HEK293 (cell line): ENCODE measurements around the gene SULT1C2.

Experiments
- HOXA7 ChIP-seq: sonication (generic); formaldehyde crosslinking; IDR thresholded peaks from 2 replicates; pipeline ENCODE4 v1.8.1; 2022; ENCODE audit warnings: missing genetic modification reagents, borderline replicate concordance
- ZNF24 ChIP-seq: fragments of 450-650 bp; formaldehyde crosslinking; IDR thresholded peaks from 2 replicates; pipeline ENCODE4 v1.5.1; 2016; ENCODE audit warnings: missing biosample characterization, missing genetic modification characterization
- ZNF776 ChIP-seq: fragments of 450-650 bp; formaldehyde crosslinking; IDR thresholded peaks from 2 replicates; pipeline ENCODE4 v1.5.0; 2017; ENCODE audit warnings: missing biosample characterization, missing genetic modification characterization, borderline replicate concordance
- TF ChIP-seq, protein P1 (sequence below): fragments of 450-650 bp; formaldehyde crosslinking; conservative IDR thresholded peaks from 2 replicates; pipeline ENCODE4 v1.5.1; 2016; ENCODE audit warnings: low read depth, missing biosample characterization, missing genetic modification characterization
- TF ChIP-seq, protein P2 (sequence below): fragments of 450-650 bp; formaldehyde crosslinking; IDR thresholded peaks from 2 replicates; pipeline ENCODE4 v1.5.1; 2016; ENCODE audit warnings: missing biosample characterization, missing genetic modification characterization, low read depth
- TF ChIP-seq, protein P3 (sequence below): fragments of 450-650 bp; formaldehyde crosslinking; IDR thresholded peaks from 2 replicates; pipeline ENCODE4 v1.5.1; 2016; ENCODE audit warnings: missing biosample characterization, missing genetic modification characterization

DNA sequence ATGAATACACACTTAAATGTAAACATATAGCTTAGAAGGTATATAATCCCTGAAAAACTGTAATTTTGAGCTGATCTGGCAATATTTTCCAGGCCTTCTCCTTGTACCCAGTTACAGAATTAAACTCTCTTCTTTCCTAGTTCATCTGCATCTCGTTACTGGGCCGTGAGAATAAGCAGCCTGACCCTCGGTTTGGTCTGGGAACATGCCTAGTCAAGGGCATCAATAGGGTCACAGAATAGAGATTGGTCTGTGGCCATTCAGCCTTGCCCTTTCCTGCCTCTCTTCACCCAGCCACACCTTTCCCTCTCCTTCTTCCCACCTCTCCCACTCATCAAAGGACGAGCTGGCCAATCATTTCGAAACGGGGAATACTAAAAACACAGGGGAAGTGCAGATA lies 27.3 kb downstream of the SULT1C2 start:
- TF ChIP-seq HOXA7 = no peak
- TF ChIP-seq, protein P1, sequence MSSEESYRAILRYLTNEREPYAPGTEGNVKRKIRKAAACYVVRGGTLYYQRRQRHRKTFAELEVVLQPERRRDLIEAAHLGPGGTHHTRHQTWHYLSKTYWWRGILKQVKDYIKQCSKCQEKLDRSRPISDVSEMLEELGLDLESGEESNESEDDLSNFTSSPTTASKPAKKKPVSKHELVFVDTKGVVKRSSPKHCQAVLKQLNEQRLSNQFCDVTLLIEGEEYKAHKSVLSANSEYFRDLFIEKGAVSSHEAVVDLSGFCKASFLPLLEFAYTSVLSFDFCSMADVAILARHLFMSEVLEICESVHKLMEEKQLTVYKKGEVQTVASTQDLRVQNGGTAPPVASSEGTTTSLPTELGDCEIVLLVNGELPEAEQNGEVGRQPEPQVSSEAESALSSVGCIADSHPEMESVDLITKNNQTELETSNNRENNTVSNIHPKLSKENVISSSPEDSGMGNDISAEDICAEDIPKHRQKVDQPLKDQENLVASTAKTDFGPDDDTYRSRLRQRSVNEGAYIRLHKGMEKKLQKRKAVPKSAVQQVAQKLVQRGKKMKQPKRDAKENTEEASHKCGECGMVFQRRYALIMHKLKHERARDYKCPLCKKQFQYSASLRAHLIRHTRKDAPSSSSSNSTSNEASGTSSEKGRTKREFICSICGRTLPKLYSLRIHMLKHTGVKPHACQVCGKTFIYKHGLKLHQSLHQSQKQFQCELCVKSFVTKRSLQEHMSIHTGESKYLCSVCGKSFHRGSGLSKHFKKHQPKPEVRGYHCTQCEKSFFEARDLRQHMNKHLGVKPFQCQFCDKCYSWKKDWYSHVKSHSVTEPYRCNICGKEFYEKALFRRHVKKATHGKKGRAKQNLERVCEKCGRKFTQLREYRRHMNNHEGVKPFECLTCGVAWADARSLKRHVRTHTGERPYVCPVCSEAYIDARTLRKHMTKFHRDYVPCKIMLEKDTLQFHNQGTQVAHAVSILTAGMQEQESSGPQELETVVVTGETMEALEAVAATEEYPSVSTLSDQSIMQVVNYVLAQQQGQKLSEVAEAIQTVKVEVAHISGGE (tag by site-specific recombination) = no peak
- TF ChIP-seq, protein P2, sequence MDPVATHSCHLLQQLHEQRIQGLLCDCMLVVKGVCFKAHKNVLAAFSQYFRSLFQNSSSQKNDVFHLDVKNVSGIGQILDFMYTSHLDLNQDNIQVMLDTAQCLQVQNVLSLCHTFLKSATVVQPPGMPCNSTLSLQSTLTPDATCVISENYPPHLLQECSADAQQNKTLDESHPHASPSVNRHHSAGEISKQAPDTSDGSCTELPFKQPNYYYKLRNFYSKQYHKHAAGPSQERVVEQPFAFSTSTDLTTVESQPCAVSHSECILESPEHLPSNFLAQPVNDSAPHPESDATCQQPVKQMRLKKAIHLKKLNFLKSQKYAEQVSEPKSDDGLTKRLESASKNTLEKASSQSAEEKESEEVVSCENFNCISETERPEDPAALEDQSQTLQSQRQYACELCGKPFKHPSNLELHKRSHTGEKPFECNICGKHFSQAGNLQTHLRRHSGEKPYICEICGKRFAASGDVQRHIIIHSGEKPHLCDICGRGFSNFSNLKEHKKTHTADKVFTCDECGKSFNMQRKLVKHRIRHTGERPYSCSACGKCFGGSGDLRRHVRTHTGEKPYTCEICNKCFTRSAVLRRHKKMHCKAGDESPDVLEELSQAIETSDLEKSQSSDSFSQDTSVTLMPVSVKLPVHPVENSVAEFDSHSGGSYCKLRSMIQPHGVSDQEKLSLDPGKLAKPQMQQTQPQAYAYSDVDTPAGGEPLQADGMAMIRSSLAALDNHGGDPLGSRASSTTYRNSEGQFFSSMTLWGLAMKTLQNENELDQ = no peak
- TF ChIP-seq, protein P3, sequence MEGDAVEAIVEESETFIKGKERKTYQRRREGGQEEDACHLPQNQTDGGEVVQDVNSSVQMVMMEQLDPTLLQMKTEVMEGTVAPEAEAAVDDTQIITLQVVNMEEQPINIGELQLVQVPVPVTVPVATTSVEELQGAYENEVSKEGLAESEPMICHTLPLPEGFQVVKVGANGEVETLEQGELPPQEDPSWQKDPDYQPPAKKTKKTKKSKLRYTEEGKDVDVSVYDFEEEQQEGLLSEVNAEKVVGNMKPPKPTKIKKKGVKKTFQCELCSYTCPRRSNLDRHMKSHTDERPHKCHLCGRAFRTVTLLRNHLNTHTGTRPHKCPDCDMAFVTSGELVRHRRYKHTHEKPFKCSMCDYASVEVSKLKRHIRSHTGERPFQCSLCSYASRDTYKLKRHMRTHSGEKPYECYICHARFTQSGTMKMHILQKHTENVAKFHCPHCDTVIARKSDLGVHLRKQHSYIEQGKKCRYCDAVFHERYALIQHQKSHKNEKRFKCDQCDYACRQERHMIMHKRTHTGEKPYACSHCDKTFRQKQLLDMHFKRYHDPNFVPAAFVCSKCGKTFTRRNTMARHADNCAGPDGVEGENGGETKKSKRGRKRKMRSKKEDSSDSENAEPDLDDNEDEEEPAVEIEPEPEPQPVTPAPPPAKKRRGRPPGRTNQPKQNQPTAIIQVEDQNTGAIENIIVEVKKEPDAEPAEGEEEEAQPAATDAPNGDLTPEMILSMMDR (tag by site-specific recombination) = no peak
- TF ChIP-seq ZNF776 = no peak
- no peak for TF ChIP-seq ZNF24 (tag by site-specific recombination)
